PC-9 (cell line): ENCODE results near the gene NUTF2. TPM values are rescaled to one million over a fixed set of nuclear protein-coding genes. Genes with fewer than 3 reads are reported as not detected.
A peak's percentile ranks its signal among the peaks of the same experiment; 100 is the strongest.

Experiments
- BruUV-seq: library from RNA; stranded (reverse); fragments of 400-500 nt; replicated peaks from 2 replicates; lab custom pipeline; 2021; lab: Mats Ljungman, UMichigan
- CTCF ChIA-PET: fragments of 300-600 bp; sonication (Branson Sonifier 250); formaldehyde crosslinking; loops from one replicate; lab custom pipeline; 2022; ENCODE audit warnings: antibody characterized with exemption; lab: Charles Lee
- POLR2A ChIA-PET: fragments of 300-600 bp; sonication (Branson Sonifier 250); formaldehyde crosslinking; loops from one replicate; lab custom pipeline; 2022; ENCODE audit warnings: antibody characterized with exemption; ENCODE audit not compliant: unreplicated experiment; lab: Charles Lee
- DNase-seq, 2 experiments: peaks; one replicate each; pipeline versions ENCODE4 v3.0.0 to v3.0.0-alpha.2; 2015 to 2022; ENCODE audit warnings: mixed read lengths in 1 of 2
- H2AFZ ChIP-seq: fragments of 200-600 bp; sonication (generic); 2 replicates; pipeline ENCODE4 v1.8.1; 2017; ENCODE audit warnings: antibody characterized with exemption
- H3F3A ChIP-seq: fragments of 200-600 bp; sonication (generic); 2 replicates; pipeline ENCODE4 v1.8.1; 2017; ENCODE audit warnings: antibody characterized with exemption, mild to moderate bottlenecking, low read depth; ENCODE audit not compliant: insufficient read depth
- H3K27ac ChIP-seq: fragments of 200-600 bp; sonication (generic); 2 replicates; pipeline ENCODE4 v1.6.1; 2016; ENCODE audit warnings: mixed run types
- H3K27me3 ChIP-seq: fragments of 200-600 bp; sonication (generic); 2 replicates; pipeline ENCODE4 v1.6.1; 2016; ENCODE audit warnings: low read depth, mixed run types; ENCODE audit not compliant: insufficient read depth
- H3K36me3 ChIP-seq: fragments of 200-600 bp; sonication (generic); 2 replicates; pipeline ENCODE4 v1.6.1; 2016; ENCODE audit warnings: low read depth, mixed run types
- H3K4me1 ChIP-seq: fragments of 200-600 bp; sonication (generic); replicated peaks from 2 replicates; pipeline ENCODE4 v1.6.1; 2016; ENCODE audit warnings: mixed run types; ENCODE audit not compliant: insufficient read depth
- H3K4me2 ChIP-seq: fragments of 200-600 bp; sonication (generic); 2 replicates; pipeline ENCODE4 v1.6.1; 2017; ENCODE audit warnings: mixed run types
- H3K4me3 ChIP-seq: fragments of 200-600 bp; sonication (generic); 2 replicates; pipeline ENCODE4 v1.6.1; 2016; ENCODE audit warnings: mixed run types
- H3K79me2 ChIP-seq: fragments of 200-600 bp; sonication (generic); 2 replicates; pipeline ENCODE4 v1.6.1; 2017; ENCODE audit warnings: low read depth, mixed run types
- H3K9me2 ChIP-seq: fragments of 200-600 bp; sonication (generic); 2 replicates; pipeline ENCODE4 v1.8.1; 2017; ENCODE audit warnings: mild to moderate bottlenecking; ENCODE audit not compliant: insufficient read depth
- H3K9me3 ChIP-seq: fragments of 200-600 bp; sonication (generic); 2 replicates; pipeline ENCODE4 v1.8.1; 2016; ENCODE audit warnings: low read depth; ENCODE audit not compliant: insufficient read depth
- H4K20me1 ChIP-seq: fragments of 200-600 bp; sonication (generic); 2 replicates; pipeline ENCODE4 v1.8.1; 2017; ENCODE audit not compliant: insufficient read depth
- EZH2 ChIP-seq: fragments of 200-600 bp; sonication (generic); IDR thresholded peaks from 2 replicates; pipeline ENCODE4 v1.8.0; 2017; ENCODE audit warnings: antibody characterized with exemption, low read depth
- intact Hi-C: fragments of 100-400 bp; cut with micrococcal nuclease; formaldehyde crosslinking; loops from one replicate; pipeline ENCODE4 v1.10.0; 2022; ENCODE audit not compliant: unreplicated experiment
- total RNA-seq: library from RNA; stranded (reverse); gene quantifications from 2 replicates; pipeline ENCODE4 v1.2.3, GENCODE V29; 2021
- TF ChIP-seq, protein P1 (sequence below): fragments of 200-600 bp; sonication (generic); conservative IDR thresholded peaks from 2 replicates; pipeline ENCODE4 v1.6.1; 2017; ENCODE audit warnings: mixed run types, antibody characterized with exemption, mild to moderate bottlenecking, moderate library complexity

Gene NUTF2
- total RNA-seq, 1 experiment from 2014 or later: 147 TPM

DNA sequence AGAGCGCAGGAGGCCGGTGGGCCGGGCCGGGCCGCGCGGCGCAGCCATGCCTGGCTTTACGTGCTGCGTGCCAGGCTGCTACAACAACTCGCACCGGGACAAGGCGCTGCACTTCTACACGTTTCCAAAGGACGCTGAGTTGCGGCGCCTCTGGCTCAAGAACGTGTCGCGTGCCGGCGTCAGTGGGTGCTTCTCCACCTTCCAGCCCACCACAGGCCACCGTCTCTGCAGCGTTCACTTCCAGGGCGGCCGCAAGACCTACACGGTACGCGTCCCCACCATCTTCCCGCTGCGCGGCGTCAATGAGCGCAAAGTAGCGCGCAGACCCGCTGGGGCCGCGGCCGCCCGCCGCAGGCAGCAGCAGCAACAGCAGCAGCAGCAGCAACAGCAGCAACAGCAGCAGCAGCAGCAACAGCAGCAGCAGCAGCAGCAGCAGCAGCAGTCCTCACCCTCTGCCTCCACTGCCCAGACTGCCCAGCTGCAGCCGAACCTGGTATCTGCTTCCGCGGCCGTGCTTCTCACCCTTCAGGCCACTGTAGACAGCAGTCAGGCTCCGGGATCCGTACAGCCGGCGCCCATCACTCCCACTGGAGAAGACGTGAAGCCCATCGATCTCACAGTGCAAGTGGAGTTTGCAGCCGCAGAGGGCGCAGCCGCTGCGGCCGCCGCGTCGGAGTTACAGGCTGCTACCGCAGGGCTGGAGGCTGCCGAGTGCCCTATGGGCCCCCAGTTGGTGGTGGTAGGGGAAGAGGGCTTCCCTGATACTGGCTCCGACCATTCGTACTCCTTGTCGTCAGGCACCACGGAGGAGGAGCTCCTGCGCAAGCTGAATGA lies 4.0 kb upstream of the NUTF2 start:
- peak overlapping the region; percentile 75; the same call in 1 of the 2 replicates for H3K4me3 ChIP-seq
- peaks cover 16% of the 10 kb centered on the region; the same call in 1 of the 2 replicates for H3F3A ChIP-seq
- CTCF ChIA-PET: no interaction called here
- H3K9me2 ChIP-seq: no peaks in the 10 kb centered on the region
- intact Hi-C loops: no loop called here
- no peak overlapping the region for H3K27ac ChIP-seq
- peaks cover 39% of the 10 kb centered on the region for H3K4me1 ChIP-seq
- BruUV-seq: no TSS peak
- H3K9me3 ChIP-seq: no peaks in the 10 kb centered on the region
- peaks cover 2% of the 10 kb centered on the region for H4K20me1 ChIP-seq
- no peaks in the 10 kb centered on the region for H3K27me3 ChIP-seq
- H3K4me2 ChIP-seq: peak overlapping the region; percentile 74
- no peak for TF ChIP-seq EZH2
- TF ChIP-seq, protein P1, sequence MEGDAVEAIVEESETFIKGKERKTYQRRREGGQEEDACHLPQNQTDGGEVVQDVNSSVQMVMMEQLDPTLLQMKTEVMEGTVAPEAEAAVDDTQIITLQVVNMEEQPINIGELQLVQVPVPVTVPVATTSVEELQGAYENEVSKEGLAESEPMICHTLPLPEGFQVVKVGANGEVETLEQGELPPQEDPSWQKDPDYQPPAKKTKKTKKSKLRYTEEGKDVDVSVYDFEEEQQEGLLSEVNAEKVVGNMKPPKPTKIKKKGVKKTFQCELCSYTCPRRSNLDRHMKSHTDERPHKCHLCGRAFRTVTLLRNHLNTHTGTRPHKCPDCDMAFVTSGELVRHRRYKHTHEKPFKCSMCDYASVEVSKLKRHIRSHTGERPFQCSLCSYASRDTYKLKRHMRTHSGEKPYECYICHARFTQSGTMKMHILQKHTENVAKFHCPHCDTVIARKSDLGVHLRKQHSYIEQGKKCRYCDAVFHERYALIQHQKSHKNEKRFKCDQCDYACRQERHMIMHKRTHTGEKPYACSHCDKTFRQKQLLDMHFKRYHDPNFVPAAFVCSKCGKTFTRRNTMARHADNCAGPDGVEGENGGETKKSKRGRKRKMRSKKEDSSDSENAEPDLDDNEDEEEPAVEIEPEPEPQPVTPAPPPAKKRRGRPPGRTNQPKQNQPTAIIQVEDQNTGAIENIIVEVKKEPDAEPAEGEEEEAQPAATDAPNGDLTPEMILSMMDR: no peak
- H3K79me2 ChIP-seq: peaks cover 42% of the 10 kb centered on the region
- no peak overlapping the region; the same call in 1 of the 2 replicates for H2AFZ ChIP-seq
- POLR2A ChIA-PET: no interaction called here
- DNase-seq: no peak
- no peaks in the 10 kb centered on the region for H3K36me3 ChIP-seq

DNA sequence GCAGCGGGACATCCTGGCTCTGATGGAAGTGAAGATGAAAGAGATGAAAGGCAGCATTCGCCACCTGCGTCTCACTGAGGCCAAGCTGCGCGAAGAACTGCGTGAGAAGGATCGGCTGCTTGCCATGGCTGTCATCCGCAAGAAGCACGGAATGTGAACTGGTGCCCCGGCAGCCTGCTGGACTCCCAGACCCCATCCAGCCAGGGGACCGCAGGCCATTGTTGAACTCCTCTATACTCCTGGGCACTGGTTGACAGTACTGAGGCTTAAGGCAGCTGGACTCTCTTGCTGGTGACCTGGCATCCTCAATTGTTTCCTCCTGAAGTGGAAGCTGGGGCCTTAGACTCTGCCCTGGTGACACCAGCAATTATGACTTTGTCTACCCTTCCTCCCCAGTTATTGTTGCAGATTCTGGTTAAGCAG lies 3.4 kb upstream of the NUTF2 start:
- H3K4me3 ChIP-seq: no peak overlapping the region; the same call in 1 of the 2 replicates
- no peaks in the 10 kb centered on the region for H3K36me3 ChIP-seq
- no peaks in the 10 kb centered on the region for H3K9me2 ChIP-seq
- H4K20me1 ChIP-seq: peaks cover 8% of the 10 kb centered on the region
- ChIA-PET POLR2A (no interaction called here), CTCF (no interaction called here)
- H3K79me2 ChIP-seq: peaks cover 48% of the 10 kb centered on the region
- no peak for DNase-seq
- TF ChIP-seq, protein P1: no peak
- TF ChIP-seq EZH2: no peak
- H3K9me3 ChIP-seq: no peaks in the 10 kb centered on the region
- peak overlapping the region; percentile 74 for H3K4me2 ChIP-seq
- intact Hi-C loops: no loop called here
- peaks cover 21% of the 10 kb centered on the region; the same call in 1 of the 2 replicates for H3F3A ChIP-seq
- H3K27me3 ChIP-seq: no peaks in the 10 kb centered on the region
- no TSS peak for BruUV-seq
- peaks cover 45% of the 10 kb centered on the region for H3K4me1 ChIP-seq
- no peak overlapping the region for H2AFZ ChIP-seq
- no peak overlapping the region for H3K27ac ChIP-seq

DNA sequence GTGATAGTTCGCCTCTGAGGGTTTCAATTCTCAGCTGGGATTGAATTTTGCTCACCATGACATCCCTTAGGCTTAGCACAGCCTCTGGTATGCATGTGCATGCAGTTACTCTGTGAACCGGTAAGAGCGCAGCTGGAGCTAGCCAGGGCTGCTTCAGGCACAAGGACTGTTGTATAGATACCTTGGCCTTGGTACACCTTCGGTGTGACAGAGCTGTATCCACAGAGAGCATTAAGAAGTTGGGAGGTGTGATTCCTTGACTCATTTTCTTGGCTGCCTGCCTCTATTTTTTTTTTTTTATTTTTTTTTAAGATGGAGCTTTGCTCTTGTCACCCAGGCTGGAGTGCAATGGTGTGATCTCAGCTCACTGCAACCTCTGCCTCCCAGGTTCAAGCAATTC lies 2.2 kb upstream of the NUTF2 start:
- DNase-seq: no peak
- Histone ChIP-seq H3K27ac (no peak overlapping the region), H3K4me1 (peaks cover 47% of the 10 kb centered on the region), H3K36me3 (no peaks in the 10 kb centered on the region), H2AFZ (no peak overlapping the region), H3K9me3 (no peaks in the 10 kb centered on the region), H3K79me2 (peaks cover 60% of the 10 kb centered on the region), H3F3A (peaks cover 23% of the 10 kb centered on the region; the same call in 1 of the 2 replicates), H3K9me2 (no peaks in the 10 kb centered on the region), H3K4me2 (peak overlapping the region; percentile 93), H3K27me3 (no peaks in the 10 kb centered on the region), H4K20me1 (peaks cover 19% of the 10 kb centered on the region), H3K4me3 (no peak overlapping the region)
- TF ChIP-seq, protein P1: no peak
- TF ChIP-seq EZH2: no peak
- no TSS peak for BruUV-seq
- intact Hi-C loops: no loop called here
- POLR2A ChIA-PET: interaction anchor here (0.6 to 0.7 kb wide), 3 partner anchors 13 to 16 kb away, joined by 4 to 8 read pairs (median 5); no protein-coding TSS in a partner anchor
- CTCF ChIA-PET: interaction anchor here (0.6 to 0.7 kb wide), 3 partner anchors 20 to 243 kb away, joined by 3 to 5 read pairs (median 3); no protein-coding TSS in a partner anchor
